ENCODE data around the gene DHX29. TPM values are rescaled to one million over a fixed set of nuclear protein-coding genes. Genes with fewer than 3 reads are reported as not detected.
"Not testable (repeated sequence)": the region's sequence is repeated elsewhere in the genome, so short reads cannot be mapped to it uniquely, and the experiment has no call there.

The DHX29 gene
- total RNA-seq, 1 donor from 2014 or later = 16.3 TPM

- FAIRE-seq = no peak
- no peak overlapping the region for H3K4me3 ChIP-seq (ENCODE audit: low read depth, low read length)
- DNase-seq (ENCODE audit: low read depth) = no peak
- H3K27me3 ChIP-seq (ENCODE audit: control insufficient read depth, insufficient read depth, low read length) = no peaks in the 10 kb centered on the region
- TF ChIP-seq CTCF (IDR thresholded peaks at IDR 0.05; ENCODE audit: insufficient read depth, low read length, severe bottlenecking) = no peak
- H3K36me3 ChIP-seq (ENCODE audit: control insufficient read depth, insufficient read depth, low read length) = peaks cover 4% of the 10 kb centered on the region
These were observed 16.5 kb upstream of the DHX29 start for GRCh38 chr5:55324006-55324405.

- DNase-seq (ENCODE audit: low read depth) (no peak), FAIRE-seq (no peak)
- no peaks in the 10 kb centered on the region for H3K27me3 ChIP-seq (ENCODE audit: control insufficient read depth, insufficient read depth, low read length)
- H3K4me3 ChIP-seq (ENCODE audit: low read depth, low read length) = no peak overlapping the region
- TF ChIP-seq CTCF (IDR thresholded peaks at IDR 0.05; ENCODE audit: insufficient read depth, low read length, severe bottlenecking) = no peak
- peaks cover 1% of the 10 kb centered on the region for H3K36me3 ChIP-seq (ENCODE audit: control insufficient read depth, insufficient read depth, low read length)
These were observed 13.1 kb upstream of the DHX29 start for GRCh38 chr5:55320571-55320970.

- Histone ChIP-seq H3K27me3 (ENCODE audit: control insufficient read depth, insufficient read depth, low read length) (no peaks in the 10 kb centered on the region), H3K4me3 (ENCODE audit: low read depth, low read length) (no peak overlapping the region), H3K36me3 (ENCODE audit: control insufficient read depth, insufficient read depth, low read length) (peaks cover 1% of the 10 kb centered on the region)
- TF ChIP-seq CTCF (IDR thresholded peaks at IDR 0.05; ENCODE audit: insufficient read depth, low read length, severe bottlenecking) = no peak
- FAIRE-seq (no peak), DNase-seq (ENCODE audit: low read depth) (no peak)
These were observed 12.0 kb upstream of the DHX29 start for GRCh38 chr5:55319491-55319890.

- FAIRE-seq; H3K27me3 ChIP-seq (ENCODE audit: control insufficient read depth, insufficient read depth, low read length); H3K4me3 ChIP-seq (ENCODE audit: low read depth, low read length); H3K36me3 ChIP-seq (ENCODE audit: control insufficient read depth, insufficient read depth, low read length); DNase-seq (ENCODE audit: low read depth): not testable (repeated sequence)
These were observed 10.7 kb upstream of the DHX29 start for GRCh38 chr5:55318237-55318636.

DNA sequence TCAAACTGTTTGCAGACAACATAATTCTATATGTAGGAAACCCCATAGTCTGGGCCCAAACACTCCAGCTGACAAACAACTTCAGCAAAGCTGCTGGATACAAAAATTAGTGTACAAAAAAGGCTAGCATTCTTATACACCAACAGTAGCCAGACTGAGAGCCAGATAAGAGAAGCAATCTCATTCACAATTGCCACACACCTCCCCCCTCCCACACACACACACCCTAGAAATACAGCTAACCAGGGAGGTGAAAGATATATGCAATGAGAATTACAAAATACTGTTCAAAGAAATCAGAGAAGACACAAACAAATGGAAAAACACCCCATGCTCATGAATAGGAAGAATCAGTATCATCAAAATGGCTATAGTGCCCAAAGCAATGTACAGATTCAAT is 9.3 kb upstream of the DHX29 start:
- no peak for FAIRE-seq
- no peak for TF ChIP-seq CTCF (IDR thresholded peaks at IDR 0.05; ENCODE audit: insufficient read depth, low read length, severe bottlenecking)
- no peak for DNase-seq (ENCODE audit: low read depth)

GRCh38 chr5:55316289-55316688 is 8.8 kb upstream of the DHX29 start:
- no peak for TF ChIP-seq CTCF (IDR thresholded peaks at IDR 0.05; ENCODE audit: insufficient read depth, low read length, severe bottlenecking)
- Histone ChIP-seq H3K36me3 (ENCODE audit: control insufficient read depth, insufficient read depth, low read length) (peaks cover 1% of the 10 kb centered on the region), H3K27me3 (ENCODE audit: control insufficient read depth, insufficient read depth, low read length) (no peaks in the 10 kb centered on the region), H3K4me3 (ENCODE audit: low read depth, low read length) (no peak overlapping the region)
- DNase-seq (ENCODE audit: low read depth) = no peak
- FAIRE-seq = no peak

More for the DNA sequence above, 9.3 kb upstream of the DHX29 start:
- H3K27me3 ChIP-seq (ENCODE audit: control insufficient read depth, insufficient read depth, low read length) = no peaks in the 10 kb centered on the region
- no peak overlapping the region for H3K4me3 ChIP-seq (ENCODE audit: low read depth, low read length)
- peaks cover 1% of the 10 kb centered on the region for H3K36me3 ChIP-seq (ENCODE audit: control insufficient read depth, insufficient read depth, low read length)

Measured in bronchial epithelial cell (primary cell).